ENCODE data around the gene NQO2. TPM values are rescaled to one million over a fixed set of nuclear protein-coding genes. Genes with fewer than 3 reads are reported as not detected.
"Not testable (repeated sequence)": the region's sequence is repeated elsewhere in the genome, so short reads cannot be mapped to it uniquely, and the experiment has no call there.

The NQO2 gene
- total and polyA plus RNA-seq, 2 donors (not counting 1 experiment from before 2014, with no cell fraction given) = 12.1 to 13.5 TPM

DNA sequence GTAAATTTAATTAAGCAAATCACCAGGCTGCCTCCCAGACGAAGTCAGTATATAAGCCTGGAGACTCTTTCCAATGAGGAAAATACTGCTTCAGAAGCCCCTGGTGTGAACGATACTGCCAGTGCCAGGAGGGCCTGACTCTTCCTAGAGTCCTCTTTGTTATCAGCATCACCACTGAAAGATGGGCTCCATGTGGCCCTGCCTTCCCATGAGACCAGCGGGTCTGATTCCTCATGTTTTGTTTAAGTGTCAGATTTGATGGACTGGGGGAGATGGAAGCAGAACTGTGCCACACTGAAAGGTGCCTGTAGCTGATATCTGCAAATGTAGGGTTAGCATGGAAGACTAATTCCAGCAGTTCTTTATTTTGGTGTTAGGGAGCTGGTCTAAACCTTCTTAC is 7.9 kb downstream of the NQO2 start:
- no peak for DNase-seq (ENCODE audit: low read depth in 2 of 2)

DNA sequence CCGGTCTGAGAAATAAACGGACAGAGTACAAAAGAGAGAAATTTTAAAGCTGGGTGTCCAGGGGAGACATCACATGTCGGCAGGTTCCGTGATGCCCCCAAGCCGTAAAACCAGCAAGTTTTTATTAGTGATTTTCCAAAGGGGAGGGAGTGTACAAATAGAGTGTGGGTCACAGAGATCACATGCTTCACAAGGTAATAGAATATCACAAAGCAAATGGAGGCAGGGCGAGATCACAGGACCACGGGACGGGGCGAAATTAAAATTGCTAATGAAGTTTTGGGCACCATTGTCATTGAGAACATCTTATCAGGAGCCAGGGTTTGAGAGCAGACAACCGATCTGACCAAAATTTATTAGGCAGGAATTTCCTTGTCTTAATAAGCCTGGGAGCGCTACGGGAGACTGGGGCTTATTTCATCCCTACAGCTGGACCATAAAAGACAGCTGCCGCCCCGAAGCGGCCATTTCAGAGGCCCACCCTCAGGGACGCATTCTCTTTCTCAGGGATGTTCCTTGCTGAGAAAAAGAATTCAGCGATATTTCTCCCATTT is 9.1 kb downstream of the NQO2 start:
- H2AFZ ChIP-seq (ENCODE audit: low read length); H3K36me3 ChIP-seq (ENCODE audit: control insufficient read depth, insufficient read depth, low read length); H4K20me1 ChIP-seq (ENCODE audit: control insufficient read depth, extremely low read depth, insufficient read depth, low read length); H3K27me3 ChIP-seq (ENCODE audit: control insufficient read depth, insufficient read depth, low read length); H3K27ac ChIP-seq (ENCODE audit: insufficient read depth, low read length); H3K4me3 ChIP-seq (replicated peaks in 1 of 4; ENCODE audit: control extremely low read depth in 1 of 4, insufficient read depth in 1 of 4, low read depth in 3 of 4, low read length in 4 of 4); DNase-seq (ENCODE audit: low read depth in 2 of 2); H3K4me1 ChIP-seq (ENCODE audit: control insufficient read depth, extremely low read depth, insufficient read depth, low read length); H3K9me3 ChIP-seq (ENCODE audit: control insufficient read depth, insufficient read depth, low read depth, low read length); H3K4me2 ChIP-seq (ENCODE audit: extremely low read depth, insufficient read depth, low read length); H3K79me2 ChIP-seq (ENCODE audit: control insufficient read depth, insufficient read depth, low read length); H3K9ac ChIP-seq (ENCODE audit: insufficient read depth, low read length): not testable (repeated sequence)

More for the DNA sequence above, 7.9 kb downstream of the NQO2 start:
- Histone ChIP-seq H3K27me3 (ENCODE audit: control insufficient read depth, insufficient read depth, low read length) (no peaks in the 10 kb centered on the region), H4K20me1 (ENCODE audit: control insufficient read depth, extremely low read depth, insufficient read depth, low read length) (no peaks in the 10 kb centered on the region), H3K4me3 (replicated peaks in 1 of 4; ENCODE audit: control extremely low read depth in 1 of 4, insufficient read depth in 1 of 4, low read depth in 3 of 4, low read length in 4 of 4) (no peak overlapping the region), H3K4me2 (ENCODE audit: extremely low read depth, insufficient read depth, low read length) (no peak overlapping the region), H3K79me2 (ENCODE audit: control insufficient read depth, insufficient read depth, low read length) (no peaks in the 10 kb centered on the region), H3K9me3 (ENCODE audit: control insufficient read depth, insufficient read depth, low read depth, low read length) (no peaks in the 10 kb centered on the region), H3K4me1 (ENCODE audit: control insufficient read depth, extremely low read depth, insufficient read depth, low read length) (no peaks in the 10 kb centered on the region), H2AFZ (ENCODE audit: low read length) (no peak overlapping the region), H3K9ac (ENCODE audit: insufficient read depth, low read length) (no peak overlapping the region), H3K36me3 (ENCODE audit: control insufficient read depth, insufficient read depth, low read length) (peaks cover 2% of the 10 kb centered on the region), H3K27ac (ENCODE audit: insufficient read depth, low read length) (no peak overlapping the region)
- TF ChIP-seq EZH2 (IDR thresholded peaks at IDR 0.05; ENCODE audit: low read length, missing control alignments) (no peak), CTCF (conservative IDR thresholded peaks at IDR 0.05 in 1 of 2, IDR thresholded peaks at IDR 0.05 in 1 of 2; ENCODE audit: low read depth in 1 of 2, low read length in 2 of 2) (no peak)

DNA sequence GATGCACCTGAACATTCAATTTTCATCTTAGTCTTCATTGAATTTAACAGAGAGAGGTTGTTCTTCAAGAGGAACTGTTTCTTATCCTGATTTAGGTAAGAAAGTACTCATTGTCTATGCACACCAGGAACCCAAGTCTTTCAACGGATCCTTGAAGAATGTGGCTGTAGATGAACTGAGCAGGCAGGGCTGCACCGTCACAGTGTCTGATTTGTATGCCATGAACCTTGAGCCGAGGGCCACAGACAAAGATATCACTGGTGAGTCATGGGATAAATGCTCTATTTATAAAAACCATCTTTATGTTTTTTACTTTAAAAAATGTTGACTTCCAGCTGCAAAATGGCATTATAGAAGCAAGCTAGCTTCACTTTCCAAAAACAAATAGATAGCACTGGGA is 10.2 kb downstream of the NQO2 start:
- Histone ChIP-seq H3K9me3 (ENCODE audit: control insufficient read depth, insufficient read depth, low read depth, low read length) (no peaks in the 10 kb centered on the region), H4K20me1 (ENCODE audit: control insufficient read depth, extremely low read depth, insufficient read depth, low read length) (no peaks in the 10 kb centered on the region), H3K36me3 (ENCODE audit: control insufficient read depth, insufficient read depth, low read length) (no peaks in the 10 kb centered on the region), H3K4me1 (ENCODE audit: control insufficient read depth, extremely low read depth, insufficient read depth, low read length) (no peaks in the 10 kb centered on the region), H3K4me2 (ENCODE audit: extremely low read depth, insufficient read depth, low read length) (no peak overlapping the region), H3K27me3 (ENCODE audit: control insufficient read depth, insufficient read depth, low read length) (no peaks in the 10 kb centered on the region), H2AFZ (ENCODE audit: low read length) (no peak overlapping the region), H3K79me2 (ENCODE audit: control insufficient read depth, insufficient read depth, low read length) (no peaks in the 10 kb centered on the region), H3K27ac (ENCODE audit: insufficient read depth, low read length) (no peak overlapping the region), H3K9ac (ENCODE audit: insufficient read depth, low read length) (no peak overlapping the region), H3K4me3 (replicated peaks in 1 of 4; ENCODE audit: control extremely low read depth in 1 of 4, insufficient read depth in 1 of 4, low read depth in 3 of 4, low read length in 4 of 4) (no peak overlapping the region)
- TF ChIP-seq EZH2 (IDR thresholded peaks at IDR 0.05; ENCODE audit: low read length, missing control alignments) = no peak
- no peak for DNase-seq (ENCODE audit: low read depth in 2 of 2)

- Histone ChIP-seq H3K36me3 (ENCODE audit: control insufficient read depth, insufficient read depth, low read length) (peaks cover 5% of the 10 kb centered on the region), H3K4me3 (replicated peaks in 1 of 4; ENCODE audit: control extremely low read depth in 1 of 4, insufficient read depth in 1 of 4, low read depth in 3 of 4, low read length in 4 of 4) (no peak overlapping the region), H3K27ac (ENCODE audit: insufficient read depth, low read length) (no peak overlapping the region), H3K9ac (ENCODE audit: insufficient read depth, low read length) (no peak overlapping the region), H3K9me3 (ENCODE audit: control insufficient read depth, insufficient read depth, low read depth, low read length) (no peaks in the 10 kb centered on the region), H3K4me1 (ENCODE audit: control insufficient read depth, extremely low read depth, insufficient read depth, low read length) (no peaks in the 10 kb centered on the region), H3K4me2 (ENCODE audit: extremely low read depth, insufficient read depth, low read length) (no peak overlapping the region), H3K27me3 (ENCODE audit: control insufficient read depth, insufficient read depth, low read length) (no peaks in the 10 kb centered on the region), H3K79me2 (ENCODE audit: control insufficient read depth, insufficient read depth, low read length) (no peaks in the 10 kb centered on the region), H4K20me1 (ENCODE audit: control insufficient read depth, extremely low read depth, insufficient read depth, low read length) (no peaks in the 10 kb centered on the region), H2AFZ (ENCODE audit: low read length) (no peak overlapping the region)
- DNase-seq (ENCODE audit: low read depth in 2 of 2) = no peak
- TF ChIP-seq CTCF (conservative IDR thresholded peaks at IDR 0.05 in 1 of 2, IDR thresholded peaks at IDR 0.05 in 1 of 2; ENCODE audit: low read depth in 1 of 2, low read length in 2 of 2) (no peak), EZH2 (IDR thresholded peaks at IDR 0.05; ENCODE audit: low read length, missing control alignments) (no peak)
Observed at GRCh38 chr6:3011158-3011557, 11.5 kb downstream of the NQO2 start.

All from fibroblast of lung (primary cell).